GM12891 (cell line): Measurements from ENCODE around the gene TMSB10.

Experiments used
- POLR2A ChIP-seq: IDR thresholded peaks from 2 replicates; pipeline ENCODE4 v1.6.1; 2011; ENCODE audit warnings: low read depth, low read length, control low read depth
- POLR2AphosphoS5 ChIP-seq: IDR thresholded peaks from 2 replicates; pipeline ENCODE4 v1.6.1; 2011; ENCODE audit warnings: low read depth, low read length, control low read depth
- POU2F2 ChIP-seq: IDR thresholded peaks from 2 replicates; pipeline ENCODE4 v1.6.1; 2011; ENCODE audit warnings: low read depth, mild to moderate bottlenecking, control low read depth, low read length, moderate library complexity
- TAF1 ChIP-seq: IDR thresholded peaks from 2 replicates; pipeline ENCODE4 v1.6.1; 2011; ENCODE audit warnings: low read depth, low read length, control low read depth

- TF ChIP-seq TAF1 = no peak
- no peak for TF ChIP-seq POLR2AphosphoS5
- no peak for TF ChIP-seq POLR2A
- TF ChIP-seq POU2F2 = no peak
These were observed 30.9 kb upstream of the TMSB10 start for GRCh38 chr2:84874381-84875212.
